Endothelial cell of umbilical vein (primary cell): ENCODE measurements around the gene DEXI. TPM values are rescaled to one million over a fixed set of nuclear protein-coding genes. Genes with fewer than 3 reads are reported as not detected.

Experiments
- BruUV-seq: library from RNA; stranded (reverse); fragments of 400-500 nt; replicated peaks from 2 replicates; lab custom pipeline; 2021; lab: Mats Ljungman, UMichigan
- CTCF ChIA-PET: fragments of 300-600, 350-600 bp; sonication (Branson Sonifier 250); formaldehyde crosslinking; loops from one replicate; lab custom pipeline; 2021; ENCODE audit warnings: antibody characterized with exemption, inconsistent platforms; lab: Charles Lee
- POLR2A ChIA-PET: fragments of 300-600, 350-600 bp; sonication (Branson Sonifier 250); formaldehyde crosslinking; loops from one replicate; lab custom pipeline; 2021; ENCODE audit warnings: antibody characterized with exemption, inconsistent platforms; lab: Charles Lee
- DNase-seq: peaks from one replicate; pipeline ENCODE4 v3.0.0-alpha.2; 2011; ENCODE audit warnings: low read depth, low spot score
- FAIRE-seq: peaks from 2 replicates; lab custom pipeline; 2011; peaks lifted over from hg19 to GRCh38; lab: Jason Lieb, UNC
- H2AFZ ChIP-seq: 2 replicates; pipeline ENCODE4 v1.6.0; 2012; ENCODE audit warnings: low read depth, low read length, control low read depth, inconsistent platforms
- H3K27ac ChIP-seq: 2 replicates; pipeline ENCODE4 v1.5.1; 2011; ENCODE audit warnings: low read depth, mild to moderate bottlenecking, control low read depth, low read length, moderate library complexity; ENCODE audit not compliant: insufficient read depth
- H3K27me3 ChIP-seq, 2 experiments: 2 replicates each; pipeline versions ENCODE4 v1.6.0 to v1.6.1; 2011; ENCODE audit warnings: low read length in 2 of 2, mixed read lengths in 1 of 2; ENCODE audit not compliant: control insufficient read depth in 2 of 2, insufficient read depth in 2 of 2
- H3K36me3 ChIP-seq, 2 experiments: 2 replicates in 1 of 2; 3 replicates in 1 of 2; pipeline ENCODE4 v1.5.1; 2011; ENCODE audit warnings: low read length in 2 of 2, mild to moderate bottlenecking in 1 of 2, moderate library complexity in 1 of 2; ENCODE audit not compliant: control insufficient read depth in 2 of 2, insufficient read depth in 2 of 2; ENCODE audit errors: extremely low read depth in 1 of 2
- H3K4me1 ChIP-seq: 3 replicates; pipeline ENCODE4 v1.5.1; 2011; ENCODE audit warnings: mild to moderate bottlenecking, low read length; ENCODE audit not compliant: control insufficient read depth, insufficient read depth; ENCODE audit errors: extremely low read depth
- H3K4me2 ChIP-seq: 2 replicates; pipeline ENCODE4 v1.6.1; 2011; ENCODE audit warnings: low read length, control low read depth, mixed read lengths; ENCODE audit not compliant: insufficient read depth
- H3K4me3 ChIP-seq, 3 experiments: fragments of 200-600 bp in 1 of 3; sonication (generic), shearing (Covaris generic) in 1 of 3; replicated peaks in 1 of 3; 2 replicates each; pipeline ENCODE4 v1.5.1; 2011 to 2016; ENCODE audit warnings: control low read depth in 3 of 3, low read length in 3 of 3, mild to moderate bottlenecking in 2 of 3, inconsistent platforms in 1 of 3, low read depth in 1 of 3, moderate library complexity in 1 of 3; ENCODE audit not compliant: insufficient read depth in 1 of 3
- H3K79me2 ChIP-seq: 2 replicates; pipeline ENCODE4 v1.6.0; 2012; ENCODE audit warnings: low read length, inconsistent platforms; ENCODE audit not compliant: control insufficient read depth, insufficient read depth
- H3K9ac ChIP-seq: replicated peaks from 2 replicates; pipeline ENCODE3; 2011; ENCODE audit warnings: low read length, control low read depth; ENCODE audit not compliant: insufficient read depth; ENCODE audit errors: extremely low read depth
- H3K9me1 ChIP-seq: replicated peaks from 3 replicates; pipeline ENCODE4 v1.6.0; 2011; ENCODE audit warnings: mild to moderate bottlenecking, low read length; ENCODE audit not compliant: control insufficient read depth, insufficient read depth; ENCODE audit errors: extremely low read depth
- H3K9me3 ChIP-seq: replicated peaks from 2 replicates; pipeline ENCODE4 v1.5.1; 2012; ENCODE audit warnings: low read length, inconsistent platforms; ENCODE audit not compliant: control insufficient read depth, insufficient read depth
- H4K20me1 ChIP-seq: replicated peaks from 2 replicates; pipeline ENCODE3; 2011; ENCODE audit warnings: mild to moderate bottlenecking, low read length; ENCODE audit not compliant: control insufficient read depth, insufficient read depth; ENCODE audit errors: extremely low read depth
- CTCF ChIP-seq, 2 donors: IDR thresholded peaks; 1 replicate in 1 of 2; 2 replicates in 1 of 2; pipeline ENCODE4 v1.5.1; 2011; ENCODE audit warnings: low read length in 2 of 2, mild to moderate bottlenecking in 2 of 2, moderate library complexity in 2 of 2, control low read depth in 1 of 2, inconsistent platforms in 1 of 2, low read depth in 1 of 2; ENCODE audit not compliant: insufficient read depth in 1 of 2; ENCODE audit errors: extremely low read depth in 1 of 2
- EZH2 ChIP-seq: IDR thresholded peaks from 2 replicates; pipeline ENCODE4 v1.6.1; 2012; ENCODE audit warnings: borderline replicate concordance, low read depth, mild to moderate bottlenecking, moderate library complexity, low read length, inconsistent platforms; ENCODE audit not compliant: severe bottlenecking
- GATA2 ChIP-seq: IDR thresholded peaks from 2 replicates; pipeline ENCODE4 v1.7.0; 2011; ENCODE audit warnings: low read depth, mild to moderate bottlenecking, moderate library complexity, mixed read lengths, low read length; ENCODE audit not compliant: insufficient read length, insufficient read depth
- MYC ChIP-seq: IDR thresholded peaks from one replicate; pipeline ENCODE4 v1.6.1; 2011; ENCODE audit warnings: mild to moderate bottlenecking, low read depth, low read length
- POLR2A ChIP-seq: IDR thresholded peaks from 2 replicates; pipeline ENCODE4 v1.6.1; 2012; ENCODE audit warnings: low read depth, mild to moderate bottlenecking, control low read depth, low read length
- POLR2AphosphoS5 ChIP-seq: IDR thresholded peaks from 2 replicates; pipeline ENCODE4 v1.6.1; 2012; ENCODE audit warnings: low read depth, mild to moderate bottlenecking, control low read depth, low read length, moderate library complexity; ENCODE audit not compliant: insufficient read depth
- dilution Hi-C: fragments of 300-500 bp; cut with MboI; formaldehyde crosslinking; loops from one replicate; pipeline ENCODE4 v1.15.0; 2019; ENCODE audit warnings: low sequenced_read_pairs; ENCODE audit not compliant: extremely low pct_ligation_motif_present
- intact Hi-C: fragments of 100-400 bp; cut with micrococcal nuclease; formaldehyde crosslinking; loops from one replicate; pipeline ENCODE4 v1.10.0; 2022
- polyA plus RNA-seq, 4 experiments: library from polyadenylated mRNA; depleted of rRNA in 3 of 4; stranded (reverse) in 3 of 4; unstranded in 1 of 4; fragments of >200 nt; gene quantifications; 2 replicates each; pipeline versions ENCODE4 v1.2.1 to v1.2.3, GENCODE V29; 2011 to 2012; ENCODE audit warnings: missing spikeins in 1 of 4
- total RNA-seq: library from RNA; stranded (reverse); gene quantifications from 2 replicates; pipeline ENCODE4 v1.2.3, GENCODE V29; 2021
- TF ChIP-seq, protein P1 (sequence below): IDR thresholded peaks from 2 replicates; pipeline ENCODE4 v1.6.1; 2011; ENCODE audit not compliant: insufficient read depth, insufficient read length

Gene DEXI
- total and polyA plus RNA-seq, 2 donors (not counting 3 experiments of a cell fraction or from before 2014, with no cell fraction given) = 32.8 to 69.5 TPM

GRCh38 chr16:10988164-10988803 lies 46.0 kb upstream of the DEXI start:
- intact Hi-C loops = no loop called here
- FAIRE-seq (peak; percentile 53), DNase-seq (no peak)
- H3K4me2 ChIP-seq = no peak overlapping the region
- TF ChIP-seq POLR2AphosphoS5 (no peak), EZH2 (no peak), GATA2 (no peak), POLR2A (no peak), CTCF (IDR thresholded peaks at IDR 0.05; ENCODE audit: extremely low read depth in 1 of 2, insufficient read depth in 1 of 2, low read depth in 1 of 2, low read length in 2 of 2) (peak; percentile 26 to 57), MYC (no peak)
- TF ChIP-seq, protein P1, sequence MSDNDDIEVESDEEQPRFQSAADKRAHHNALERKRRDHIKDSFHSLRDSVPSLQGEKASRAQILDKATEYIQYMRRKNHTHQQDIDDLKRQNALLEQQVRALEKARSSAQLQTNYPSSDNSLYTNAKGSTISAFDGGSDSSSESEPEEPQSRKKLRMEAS = no peak
- no peaks in the 10 kb centered on the region for H3K79me2 ChIP-seq
- no peaks in the 10 kb centered on the region for H4K20me1 ChIP-seq
- H3K27ac ChIP-seq = no peak overlapping the region
- no peaks in the 10 kb centered on the region for H3K9me3 ChIP-seq
- no peaks in the 10 kb centered on the region for H3K36me3 ChIP-seq
- ChIA-PET POLR2A (no interaction called here), CTCF (no interaction called here)
- peaks cover 16% of the 10 kb centered on the region for H3K4me1 ChIP-seq
- no TSS peak for BruUV-seq
- no peak overlapping the region for H3K4me3 ChIP-seq
- no peaks in the 10 kb centered on the region for H3K27me3 ChIP-seq
- no peak overlapping the region for H3K9ac ChIP-seq
- dilution Hi-C loops = no loop called here
- H2AFZ ChIP-seq = no peak overlapping the region
- no peaks in the 10 kb centered on the region for H3K9me1 ChIP-seq
